ENCODE data around the gene MPHOSPH6. TPM values are rescaled to one million over a fixed set of nuclear protein-coding genes. Genes with fewer than 3 reads are reported as not detected.
A peak's percentile ranks its signal among the peaks of the same experiment; 100 is the strongest.

The MPHOSPH6 gene
- total RNA-seq, 4 donors from 2014 or later = 5.0 to 47.7 (median 32.4) TPM; not detected in 1

DNA sequence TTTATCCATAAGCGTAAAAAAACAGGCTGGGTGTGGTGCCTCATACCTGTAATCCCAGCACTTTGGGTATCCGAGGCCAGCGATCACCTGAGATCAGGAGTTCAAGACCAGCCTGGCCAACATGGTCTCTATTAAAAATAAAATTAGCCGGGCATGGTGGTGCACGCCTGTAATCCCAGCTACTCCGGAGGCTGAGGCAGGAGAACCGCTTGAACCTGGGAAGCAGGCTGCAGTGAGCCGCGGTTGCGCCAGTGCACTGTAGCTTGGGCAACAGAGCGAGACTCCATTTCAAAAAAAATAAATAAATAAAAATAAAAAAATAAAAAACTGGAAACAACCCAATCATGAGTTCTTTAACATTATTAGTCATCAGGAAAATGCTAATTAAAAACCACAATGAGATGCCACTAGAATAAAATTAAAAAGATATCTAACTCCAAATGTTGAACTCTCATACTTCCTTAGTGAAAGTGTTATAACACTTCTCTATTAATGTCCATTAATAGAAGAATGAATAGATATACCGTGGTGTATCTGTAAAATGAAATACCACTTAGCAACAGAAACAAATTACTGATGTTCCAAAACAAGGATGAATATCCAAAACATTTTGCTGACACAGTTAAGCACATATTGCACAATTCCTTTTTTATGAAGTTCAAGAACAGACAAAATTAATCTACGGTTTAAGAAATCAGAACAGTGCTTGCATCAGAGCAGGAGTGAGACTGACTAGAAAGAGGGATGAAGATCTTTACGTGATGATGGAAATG is 13.1 kb downstream of the MPHOSPH6 start:
- H3K9me3 ChIP-seq = no peaks in the 10 kb centered on the region
- H3K4me3 ChIP-seq = no peak overlapping the region
- no peaks in the 10 kb centered on the region for H3K27me3 ChIP-seq
- intact Hi-C loops (cut with DNase I; ENCODE audit: low total_unique reads) = no loop called here
- in situ Hi-C loops (cut with MboI; ENCODE audit: low pct_ligation_motif_present in 1 of 4, low pct_unique_long_range_greater_than_20kb in 1 of 4, low sequenced_read_pairs in 3 of 4) = no loop called here
- peaks cover 0 to 3% (median 0%) of the 10 kb centered on the region in 4 donors for H3K36me3 ChIP-seq
- H3K27ac ChIP-seq = peak overlapping the region; percentile 41 to 56 (median 44)
- TF ChIP-seq POLR2AphosphoS5 (IDR thresholded peaks at IDR 0.05) (peak in 2 of 3 donors; percentile 43 to 55), CTCF (IDR thresholded peaks at IDR 0.05) (no peak)
- WGBS, 2 donors (ENCODE audit: low coverage in 1 of 2) = 72 to 75% methylated on average over 5 to 14 of the region's 14 CpGs
- H3K4me1 ChIP-seq = peaks cover 0 to 26% (median 8%) of the 10 kb centered on the region in 4 donors
- DNase-seq = no peak

- in situ Hi-C loops (cut with MboI; ENCODE audit: low pct_ligation_motif_present in 1 of 4, low pct_unique_long_range_greater_than_20kb in 1 of 4, low sequenced_read_pairs in 3 of 4) (no loop called here), intact Hi-C loops (cut with DNase I; ENCODE audit: low total_unique reads) (no loop called here)
- peak in 1 of 3 donors; percentile 59 for TF ChIP-seq POLR2AphosphoS5 (IDR thresholded peaks at IDR 0.05)
- TF ChIP-seq CTCF (IDR thresholded peaks at IDR 0.05) = no peak
- H3K9me3 ChIP-seq = no peaks in the 10 kb centered on the region
- H3K4me3 ChIP-seq = no peak overlapping the region
- peak; percentile 60 for DNase-seq
- WGBS, 2 donors (ENCODE audit: low coverage in 1 of 2) = 62% methylated on average over 8 of the region's 8 CpGs; no CpG with 5 or more reads in 1 of the 2 donors
- H3K27ac ChIP-seq = peak overlapping the region in 2 of 4 donors; percentile 20 to 55
- no peaks in the 10 kb centered on the region for H3K27me3 ChIP-seq
- peaks cover 0 to 2% (median 0%) of the 10 kb centered on the region in 4 donors for H3K36me3 ChIP-seq
- H3K4me1 ChIP-seq = peaks cover 0 to 22% (median 8%) of the 10 kb centered on the region in 4 donors
Observed at GRCh38 chr16:82152641-82153112, 17.3 kb downstream of the MPHOSPH6 start.

GRCh38 chr16:82152196-82152595 is 17.8 kb downstream of the MPHOSPH6 start:
- Histone ChIP-seq H3K36me3 (peaks cover 0 to 2% (median 0%) of the 10 kb centered on the region in 4 donors), H3K4me1 (peaks cover 0 to 19% (median 8%) of the 10 kb centered on the region in 4 donors), H3K4me3 (no peak overlapping the region), H3K27ac (peak overlapping the region in 2 of 4 donors; percentile 20 to 36), H3K9me3 (no peaks in the 10 kb centered on the region), H3K27me3 (no peaks in the 10 kb centered on the region)
- TF ChIP-seq POLR2A (IDR thresholded peaks at IDR 0.05) (no peak), POLR2AphosphoS5 (IDR thresholded peaks at IDR 0.05) (no peak)
- in situ Hi-C loops (cut with MboI; ENCODE audit: low pct_ligation_motif_present in 1 of 4, low pct_unique_long_range_greater_than_20kb in 1 of 4, low sequenced_read_pairs in 3 of 4) (no loop called here), intact Hi-C loops (cut with DNase I; ENCODE audit: low total_unique reads) (no loop called here)
- DNase-seq = no peak
- WGBS, 2 donors (ENCODE audit: low coverage in 1 of 2) = 74% methylated on average over 2 of the region's 2 CpGs; no CpG with 5 or more reads in 1 of the 2 donors

- H3K9me3 ChIP-seq = no peaks in the 10 kb centered on the region
- in situ Hi-C loops (cut with MboI; ENCODE audit: low pct_ligation_motif_present in 1 of 4, low pct_unique_long_range_greater_than_20kb in 1 of 4, low sequenced_read_pairs in 3 of 4) = no loop called here
- no peak overlapping the region for H3K4me3 ChIP-seq
- TF ChIP-seq CTCF (IDR thresholded peaks at IDR 0.05) (no peak), POLR2AphosphoS5 (IDR thresholded peaks at IDR 0.05) (no peak), EP300 (IDR thresholded peaks at IDR 0.05; ENCODE audit: low read depth) (no peak), POLR2A (IDR thresholded peaks at IDR 0.05) (no peak)
- H3K27me3 ChIP-seq = no peaks in the 10 kb centered on the region
- peaks cover 0 to 2% (median 0%) of the 10 kb centered on the region in 4 donors for H3K36me3 ChIP-seq
- no peak overlapping the region for H3K27ac ChIP-seq
- intact Hi-C loops (cut with DNase I; ENCODE audit: low total_unique reads) = no loop called here
- H3K4me1 ChIP-seq = peaks cover 0 to 19% (median 8%) of the 10 kb centered on the region in 4 donors
- 81% methylated on average over 1 of the region's 1 CpG; no CpG with 5 or more reads in 1 of the 2 donors for WGBS, 2 donors (ENCODE audit: low coverage in 1 of 2)
- DNase-seq = no peak
Observed at GRCh38 chr16:82150549-82150948, 19.5 kb downstream of the MPHOSPH6 start.
